GM23338 (cell line): Measurements from ENCODE around the gene CDH15.

ENCODE experiments used
- CREB1 ChIP-seq: fragments of 250-450 bp; sonication (Bioruptor Pico); IDR thresholded peaks from 2 replicates; pipeline ENCODE4 v1.5.0; 2020; ENCODE audit warnings: low read depth, mild to moderate bottlenecking, moderate library complexity
- CTCF ChIP-seq, 2 experiments: fragments of 200-600 bp in 1 of 2; sonication (generic) in 1 of 2; conservative IDR thresholded peaks; 2 replicates each; pipeline versions ENCODE4 v1.5.1 to v1.6.1; 2016 to 2017; ENCODE audit warnings: antibody characterized with exemption in 2 of 2, low read depth in 2 of 2, mild to moderate bottlenecking in 2 of 2, moderate library complexity in 1 of 2
- EZH2 ChIP-seq: fragments of 200-600 bp; sonication (generic); IDR thresholded peaks from one replicate; pipeline ENCODE4 v1.8.0; 2017; ENCODE audit warnings: antibody characterized with exemption, mild to moderate bottlenecking, low read depth; ENCODE audit not compliant: unreplicated experiment
- POLR2AphosphoS5 ChIP-seq: IDR thresholded peaks from 2 replicates; pipeline ENCODE4 v1.6.1; 2016; ENCODE audit warnings: antibody characterized with exemption, low read depth
- REST ChIP-seq: IDR thresholded peaks from one replicate; pipeline ENCODE4 v1.6.1; 2018; ENCODE audit warnings: antibody characterized with exemption; ENCODE audit not compliant: unreplicated experiment

GRCh38 chr16:89137666-89138512 is 33.7 kb upstream of the CDH15 start:
- TF ChIP-seq CTCF (conservative IDR thresholded peaks at IDR 0.05; ENCODE audit: low read depth in 2 of 2) (no peak), EZH2 (no peak), POLR2AphosphoS5 (no peak), REST (no peak), CREB1 (CRISPR knock-in tag) (no peak)
